Endothelial cell of umbilical vein (primary cell): ENCODE data around the gene TRMO.

Source experiments
- JUN ChIP-seq: IDR thresholded peaks from 2 replicates; pipeline ENCODE4 v1.6.1; 2011; ENCODE audit warnings: borderline replicate concordance, low read depth; ENCODE audit not compliant: insufficient read length, insufficient read depth
- POLR2A ChIP-seq: IDR thresholded peaks from 2 replicates; pipeline ENCODE4 v1.6.1; 2012; ENCODE audit warnings: low read depth, mild to moderate bottlenecking, control low read depth, low read length
- TF ChIP-seq, protein P1 (sequence below), 2 donors: IDR thresholded peaks; 1 replicate in 1 of 2; 2 replicates in 1 of 2; pipeline ENCODE4 v1.5.1; 2011; ENCODE audit warnings: low read length in 2 of 2, mild to moderate bottlenecking in 2 of 2, moderate library complexity in 2 of 2, control low read depth in 1 of 2, inconsistent platforms in 1 of 2, low read depth in 1 of 2; ENCODE audit not compliant: insufficient read depth in 1 of 2; ENCODE audit errors: extremely low read depth in 1 of 2

DNA sequence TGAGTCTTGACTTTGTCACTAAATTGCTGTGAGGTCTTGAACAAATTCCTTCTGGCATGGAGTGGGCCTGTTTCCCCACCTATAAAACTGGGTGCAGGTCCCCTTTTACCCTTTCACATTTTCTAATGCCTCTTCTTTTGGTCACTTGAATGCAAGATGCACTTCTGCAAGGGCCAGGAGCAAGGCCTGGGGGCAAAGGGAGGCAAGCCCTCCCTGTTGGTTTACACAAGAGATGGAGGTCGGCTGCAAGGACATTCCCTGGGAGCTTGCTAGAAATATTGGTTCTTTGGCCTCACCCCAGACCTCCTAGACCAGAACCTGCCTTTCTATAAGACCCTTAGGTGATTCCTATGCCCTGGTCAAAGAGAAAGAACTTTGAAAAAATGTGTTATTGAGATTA lies 63.5 kb downstream of the TRMO start:
- TF ChIP-seq, protein P1, sequence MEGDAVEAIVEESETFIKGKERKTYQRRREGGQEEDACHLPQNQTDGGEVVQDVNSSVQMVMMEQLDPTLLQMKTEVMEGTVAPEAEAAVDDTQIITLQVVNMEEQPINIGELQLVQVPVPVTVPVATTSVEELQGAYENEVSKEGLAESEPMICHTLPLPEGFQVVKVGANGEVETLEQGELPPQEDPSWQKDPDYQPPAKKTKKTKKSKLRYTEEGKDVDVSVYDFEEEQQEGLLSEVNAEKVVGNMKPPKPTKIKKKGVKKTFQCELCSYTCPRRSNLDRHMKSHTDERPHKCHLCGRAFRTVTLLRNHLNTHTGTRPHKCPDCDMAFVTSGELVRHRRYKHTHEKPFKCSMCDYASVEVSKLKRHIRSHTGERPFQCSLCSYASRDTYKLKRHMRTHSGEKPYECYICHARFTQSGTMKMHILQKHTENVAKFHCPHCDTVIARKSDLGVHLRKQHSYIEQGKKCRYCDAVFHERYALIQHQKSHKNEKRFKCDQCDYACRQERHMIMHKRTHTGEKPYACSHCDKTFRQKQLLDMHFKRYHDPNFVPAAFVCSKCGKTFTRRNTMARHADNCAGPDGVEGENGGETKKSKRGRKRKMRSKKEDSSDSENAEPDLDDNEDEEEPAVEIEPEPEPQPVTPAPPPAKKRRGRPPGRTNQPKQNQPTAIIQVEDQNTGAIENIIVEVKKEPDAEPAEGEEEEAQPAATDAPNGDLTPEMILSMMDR (IDR thresholded peaks at IDR 0.05; ENCODE audit: extremely low read depth in 1 of 2, insufficient read depth in 1 of 2, low read depth in 1 of 2, low read length in 2 of 2): no peak
- TF ChIP-seq JUN (no peak), POLR2A (no peak)
